ENCODE data around the gene AEBP1. TPM values are rescaled to one million over a fixed set of nuclear protein-coding genes. Genes with fewer than 3 reads are reported as not detected.

AEBP1 gene
- total RNA-seq, 2 experiments from 2014 or later, result 32.6 to 38.3 TPM

- no peak overlapping the region for H3K4me3 Mint-ChIP-seq
These were observed 9.0 kb downstream of the AEBP1 start for GRCh38 chr7:44112997-44113763.

GRCh38 chr7:44113764-44114354 is 9.7 kb downstream of the AEBP1 start:
- no peaks in the 10 kb centered on the region for H3K4me1 Mint-ChIP-seq
- DNase-seq, result no peak
- H3K4me3 Mint-ChIP-seq, result no peak overlapping the region
- no peak overlapping the region for H3K27ac Mint-ChIP-seq
- H3K9me3 Mint-ChIP-seq, result no peaks in the 10 kb centered on the region
- peaks cover 30% of the 10 kb centered on the region for H3K36me3 Mint-ChIP-seq
- no peaks in the 10 kb centered on the region for H3K27me3 Mint-ChIP-seq

More at GRCh38 chr7:44112997-44113763, 9.0 kb downstream of the AEBP1 start:
- Mint-ChIP-seq H3K9me3 (no peaks in the 10 kb centered on the region), H3K36me3 (peaks cover 26% of the 10 kb centered on the region), H3K4me1 (no peaks in the 10 kb centered on the region), H3K27ac (no peak overlapping the region), H3K27me3 (no peaks in the 10 kb centered on the region)
- no peak for DNase-seq

DNA sequence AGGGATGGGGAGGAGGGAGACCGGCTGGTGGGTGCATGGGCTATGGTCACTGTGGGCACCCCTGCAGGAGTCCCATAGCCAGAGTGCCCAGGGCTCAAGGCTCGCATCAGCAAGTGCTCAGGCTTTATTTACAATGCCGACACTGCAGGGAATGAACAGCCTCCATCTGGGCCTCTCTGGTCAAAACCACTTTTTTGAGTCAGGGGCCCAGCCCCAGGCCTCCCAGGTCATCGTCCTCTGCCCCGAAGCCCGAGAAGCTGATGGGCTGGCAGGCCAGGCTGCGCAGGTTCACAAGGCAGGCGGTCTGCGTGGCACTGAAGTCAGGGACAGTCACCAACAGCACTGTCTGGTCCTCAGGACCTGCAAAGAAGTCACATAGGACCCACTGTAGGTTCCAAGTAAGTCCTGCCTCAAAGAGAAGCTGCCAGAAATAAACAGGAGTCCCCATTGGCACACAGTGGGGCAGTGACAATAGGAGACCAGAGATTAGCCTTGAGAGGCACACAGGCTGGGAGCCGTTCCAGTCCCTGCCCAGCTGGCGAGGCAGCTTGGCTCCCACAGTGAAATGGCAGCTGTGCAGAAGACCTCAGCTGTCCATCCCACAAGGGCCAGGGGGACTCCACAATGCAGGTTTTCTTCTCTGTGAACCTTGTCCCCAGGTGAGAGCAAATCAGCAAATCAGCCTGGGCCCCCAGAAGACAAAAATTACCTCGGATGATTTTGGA is 10.6 kb downstream of the AEBP1 start:
- H3K4me3 Mint-ChIP-seq, result no peak overlapping the region
- H3K4me1 Mint-ChIP-seq, result peaks cover 7% of the 10 kb centered on the region
- no peak overlapping the region for H3K27ac Mint-ChIP-seq
- no peaks in the 10 kb centered on the region for H3K27me3 Mint-ChIP-seq
- peaks cover 38% of the 10 kb centered on the region for H3K36me3 Mint-ChIP-seq
- no peak for DNase-seq
- no peaks in the 10 kb centered on the region for H3K9me3 Mint-ChIP-seq

DNA sequence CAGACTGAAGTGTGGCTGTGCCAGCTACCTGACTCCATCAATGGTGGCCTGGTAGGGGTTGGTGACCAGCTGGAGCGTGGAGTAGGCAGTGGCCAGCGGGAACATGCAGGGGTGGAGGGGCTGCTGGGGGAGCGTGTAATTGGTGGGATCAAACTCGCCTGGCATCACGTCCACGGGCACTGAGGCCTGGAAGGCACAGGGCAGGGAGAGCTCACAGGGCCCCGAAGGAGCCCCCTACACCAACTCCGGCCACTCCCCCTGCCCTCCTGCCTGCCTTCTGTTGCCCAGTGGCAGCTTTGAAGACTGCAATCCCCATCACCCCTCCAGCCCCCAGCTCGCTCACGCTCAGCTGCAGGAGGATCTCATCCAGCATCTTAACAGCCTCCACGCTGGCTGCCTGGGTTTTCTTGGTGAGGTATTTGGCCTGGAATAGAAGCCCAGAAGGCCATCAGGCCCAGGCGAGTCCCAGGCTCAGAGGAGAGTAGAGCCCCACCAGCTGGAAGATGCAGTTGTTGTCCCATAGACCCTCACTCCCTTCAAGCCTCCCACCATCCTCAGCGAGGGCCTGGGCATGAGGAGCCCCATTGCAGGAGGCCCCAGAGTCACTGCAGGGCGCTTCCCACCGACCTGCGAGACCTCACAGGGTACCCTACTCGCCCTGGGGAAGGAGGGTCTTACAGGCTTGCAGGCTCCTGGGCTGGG is 12.1 kb downstream of the AEBP1 start:
- Mint-ChIP-seq H3K36me3 (peaks cover 53% of the 10 kb centered on the region), H3K27ac (no peak overlapping the region), H3K27me3 (no peaks in the 10 kb centered on the region), H3K9me3 (no peaks in the 10 kb centered on the region), H3K4me1 (peaks cover 22% of the 10 kb centered on the region), H3K4me3 (no peak overlapping the region)
- DNase-seq, result no peak

DNA sequence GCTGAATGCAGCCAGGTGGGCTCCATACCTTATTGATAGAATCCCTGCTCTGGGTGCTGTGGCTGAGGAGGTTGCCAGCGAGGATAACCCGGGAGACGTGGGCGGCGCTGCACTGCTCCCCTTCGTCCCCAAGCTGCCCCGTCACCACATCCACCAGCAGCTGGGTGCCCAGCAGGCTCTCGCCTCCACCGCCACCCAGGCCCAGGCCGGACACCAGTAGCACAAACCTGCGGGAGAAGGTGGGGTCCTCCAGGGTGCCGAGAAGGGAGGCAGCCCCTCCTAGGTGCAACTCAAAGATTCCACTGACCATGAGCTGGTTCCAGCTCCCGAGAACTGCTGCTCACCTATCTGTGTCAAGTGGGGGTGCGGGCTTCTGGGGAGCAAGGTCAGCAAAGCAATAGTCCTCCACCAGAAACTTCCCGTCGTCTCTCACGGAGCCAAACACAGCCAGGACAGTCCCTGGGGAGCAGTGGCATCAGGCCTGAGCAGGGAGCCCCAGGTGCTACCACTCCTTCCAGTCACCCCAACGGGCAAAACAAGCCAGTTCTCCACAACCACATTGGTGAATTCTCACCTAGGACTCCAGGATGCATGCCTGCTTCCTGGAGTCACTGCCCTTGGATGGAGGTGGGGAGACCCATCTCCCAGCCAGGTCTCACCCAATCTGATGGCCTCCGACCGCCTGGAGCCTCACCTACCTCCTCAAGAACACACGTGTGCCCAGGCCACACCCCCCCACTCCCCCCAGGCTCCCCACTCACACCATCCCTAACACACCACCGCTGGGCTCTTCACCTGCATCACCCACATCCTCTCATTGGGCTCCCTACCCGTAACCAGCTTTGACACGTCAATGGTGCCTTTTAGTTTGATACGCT is 12.9 kb downstream of the AEBP1 start:
- Mint-ChIP-seq H3K4me1 (peaks cover 28% of the 10 kb centered on the region), H3K36me3 (peaks cover 56% of the 10 kb centered on the region), H3K27ac (peak overlapping the region; percentile 4), H3K9me3 (no peaks in the 10 kb centered on the region), H3K4me3 (no peak overlapping the region), H3K27me3 (no peaks in the 10 kb centered on the region)
- no peak for DNase-seq

- peaks cover 36% of the 10 kb centered on the region for H3K4me1 Mint-ChIP-seq
- peaks cover 53% of the 10 kb centered on the region for H3K36me3 Mint-ChIP-seq
- no peak overlapping the region for H3K4me3 Mint-ChIP-seq
- no peaks in the 10 kb centered on the region for H3K9me3 Mint-ChIP-seq
- peak overlapping the region; percentile 4 for H3K27ac Mint-ChIP-seq
- H3K27me3 Mint-ChIP-seq, result no peaks in the 10 kb centered on the region
- DNase-seq, result no peak
These were observed 13.8 kb downstream of the AEBP1 start for GRCh38 chr7:44117801-44118429.

DNA sequence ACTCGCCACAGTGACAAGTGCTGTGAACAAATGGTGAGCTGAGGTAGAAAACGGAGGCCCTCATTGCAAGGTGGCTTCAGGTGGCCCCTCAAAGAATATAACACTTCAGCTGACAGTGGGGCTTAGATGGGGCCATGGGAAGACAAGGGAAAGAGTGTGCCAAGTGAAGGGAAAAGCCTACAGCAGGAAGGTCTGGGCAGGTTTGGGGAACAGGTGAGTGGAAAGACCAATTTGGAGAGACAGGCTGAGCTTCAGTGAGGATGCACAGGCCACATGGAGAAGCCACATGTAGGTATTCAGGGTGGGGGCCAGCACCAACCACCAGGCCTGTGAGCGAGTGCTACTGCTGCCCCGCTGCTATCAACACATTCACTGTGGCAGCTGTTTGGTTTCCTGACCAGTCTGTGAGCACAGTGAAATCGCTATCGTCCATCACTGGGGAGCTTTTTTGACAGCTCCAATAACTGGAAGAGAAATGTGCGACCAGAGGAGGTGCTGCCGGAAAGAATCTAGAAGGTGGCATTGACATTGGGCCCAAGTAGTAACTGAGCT is 15.8 kb downstream of the AEBP1 start:
- Mint-ChIP-seq H3K4me3 (peak overlapping the region; percentile 20), H3K27ac (peak overlapping the region; percentile 16), H3K27me3 (no peaks in the 10 kb centered on the region), H3K4me1 (peaks cover 39% of the 10 kb centered on the region), H3K36me3 (peaks cover 43% of the 10 kb centered on the region), H3K9me3 (no peaks in the 10 kb centered on the region)
- no peak for DNase-seq

DNA sequence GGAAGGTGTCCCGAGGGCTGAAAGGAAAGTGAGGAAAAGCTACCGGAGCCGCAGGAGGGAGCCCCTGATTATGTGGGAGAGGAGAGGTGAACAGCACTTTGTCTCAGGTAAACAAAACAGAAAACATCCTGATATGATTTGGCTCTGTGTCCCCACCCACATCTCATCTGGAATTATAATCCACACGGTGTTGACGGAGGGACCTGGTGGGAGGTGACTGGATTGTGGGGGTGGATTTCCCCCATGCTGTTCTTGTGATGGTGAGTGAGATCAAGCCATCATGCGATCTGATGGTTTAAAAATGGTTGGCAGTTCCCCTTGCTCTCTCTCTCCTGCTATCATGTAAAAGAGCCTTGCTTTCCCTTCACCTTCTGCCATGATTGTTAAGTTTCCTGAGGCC is 16.2 kb downstream of the AEBP1 start:
- DNase-seq, result no peak
- Mint-ChIP-seq H3K36me3 (peaks cover 43% of the 10 kb centered on the region), H3K4me1 (peaks cover 39% of the 10 kb centered on the region), H3K27me3 (no peaks in the 10 kb centered on the region), H3K4me3 (peak overlapping the region; percentile 20), H3K27ac (peak overlapping the region; percentile 31), H3K9me3 (no peaks in the 10 kb centered on the region)

- Mint-ChIP-seq H3K9me3 (no peaks in the 10 kb centered on the region), H3K4me3 (peak overlapping the region; percentile 94), H3K27ac (no peak overlapping the region), H3K4me1 (peaks cover 39% of the 10 kb centered on the region), H3K36me3 (peaks cover 43% of the 10 kb centered on the region), H3K27me3 (no peaks in the 10 kb centered on the region)
- DNase-seq, result no peak
These were observed 17.7 kb downstream of the AEBP1 start for GRCh38 chr7:44121761-44122420.

DNA sequence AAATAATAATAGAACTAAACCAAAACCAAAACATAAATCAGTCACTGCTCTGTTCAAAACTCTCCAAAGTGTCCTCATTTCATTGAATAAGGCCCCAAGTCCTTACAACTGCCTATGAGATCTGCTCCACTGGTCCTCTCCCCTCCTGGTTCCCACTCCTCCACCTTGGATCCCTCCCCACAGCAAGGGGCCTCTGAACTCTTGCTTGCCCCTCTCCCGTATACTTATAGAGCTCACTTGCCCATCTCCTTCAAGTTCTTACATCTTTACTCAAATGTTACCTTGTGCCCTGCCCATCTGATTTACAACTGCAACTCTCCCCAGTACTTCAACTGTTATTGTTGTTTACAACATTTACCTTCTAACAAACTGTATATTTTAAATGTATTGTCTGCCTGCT is 18.4 kb downstream of the AEBP1 start:
- Mint-ChIP-seq H3K36me3 (peaks cover 44% of the 10 kb centered on the region), H3K27me3 (no peaks in the 10 kb centered on the region), H3K27ac (peak overlapping the region; percentile 88), H3K4me3 (peak overlapping the region; percentile 94), H3K9me3 (peaks cover 3% of the 10 kb centered on the region), H3K4me1 (peaks cover 39% of the 10 kb centered on the region)
- no peak for DNase-seq

GRCh38 chr7:44123190-44124003 is 19.3 kb downstream of the AEBP1 start, which contains the start of gene POLD2:
TSS of gene POLD2 (minus strand) at chr7:44123548. CDS start at chr7:44122053, 1,495 bp downstream.
- H3K9me3 Mint-ChIP-seq, result peaks cover 7% of the 10 kb centered on the region
- peaks cover 39% of the 10 kb centered on the region for H3K4me1 Mint-ChIP-seq
- peak within 1 kb of the TSS; percentile 88 for H3K27ac Mint-ChIP-seq
- peak within 1 kb of the TSS; percentile 94 for H3K4me3 Mint-ChIP-seq
- DNase-seq, result peak; percentile 99
- peaks cover 42% of the 10 kb centered on the region for H3K36me3 Mint-ChIP-seq
- no peaks in the 10 kb centered on the region for H3K27me3 Mint-ChIP-seq

DNA sequence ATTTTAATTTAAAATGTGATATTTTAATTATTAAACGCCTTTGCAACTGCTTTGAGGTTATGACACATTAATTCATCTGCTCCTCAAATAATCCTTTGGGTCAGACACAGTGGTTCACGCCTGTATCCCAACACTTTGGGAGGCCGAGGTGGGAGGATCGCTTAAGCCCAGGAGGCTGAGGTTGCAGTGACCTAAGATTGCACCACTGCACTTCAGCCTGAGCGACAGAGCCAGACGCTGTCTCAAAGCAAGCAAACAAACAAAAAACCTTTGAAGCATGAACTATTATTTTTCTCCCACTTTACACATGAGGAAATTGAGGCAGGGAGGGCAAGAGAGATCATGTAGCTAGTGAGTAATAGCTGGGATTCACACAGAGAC is 20.7 kb downstream of the AEBP1 start:
- H3K36me3 Mint-ChIP-seq, result peaks cover 30% of the 10 kb centered on the region
- H3K27me3 Mint-ChIP-seq, result no peaks in the 10 kb centered on the region
- H3K9me3 Mint-ChIP-seq, result peaks cover 7% of the 10 kb centered on the region
- no peak for DNase-seq
- H3K4me1 Mint-ChIP-seq, result peaks cover 31% of the 10 kb centered on the region
- no peak overlapping the region for H3K27ac Mint-ChIP-seq
- H3K4me3 Mint-ChIP-seq, result no peak overlapping the region

Measured in activated naive CD8-positive, alpha-beta T cell treated with anti-CD3 and anti-CD28 coated beads for 36 hours (primary cell).